ENCODE results near the gene SAPCD2.

SAPCD2 gene

DNA sequence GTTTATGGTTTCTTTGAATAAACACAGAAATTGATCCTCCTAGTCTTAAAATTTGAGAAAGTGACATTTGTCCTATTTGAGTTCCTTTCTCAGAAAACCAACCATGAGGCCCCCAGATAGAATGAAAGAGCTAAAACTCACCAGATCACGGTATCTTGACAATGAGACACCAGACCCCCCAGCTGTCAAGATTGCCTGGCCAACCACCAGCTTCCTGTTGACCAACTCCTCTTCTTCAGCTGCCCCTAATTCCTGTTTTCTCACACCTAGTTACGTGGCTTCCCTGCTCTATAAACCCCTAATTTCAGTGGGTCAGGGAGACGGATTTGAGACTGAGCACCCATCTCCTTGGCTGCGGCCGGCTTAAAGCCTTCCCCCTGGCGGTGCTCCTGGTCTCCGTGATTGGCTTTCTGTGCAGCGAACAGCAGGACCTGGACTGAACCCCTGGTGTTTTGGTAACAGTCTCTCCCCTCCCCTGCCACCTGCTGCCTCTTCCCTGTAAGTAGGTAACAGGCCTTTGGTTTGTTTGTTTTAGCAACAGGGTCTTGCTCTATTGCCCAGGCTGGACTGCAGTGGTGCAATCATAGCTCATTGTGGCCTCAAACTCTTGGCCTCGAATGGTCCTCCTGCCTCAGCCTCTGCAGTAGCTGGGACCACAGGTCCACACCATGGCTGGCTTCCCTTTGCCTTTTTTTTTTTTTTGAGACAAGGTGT is 11.7 kb downstream of the SAPCD2 start:
- Histone ChIP-seq H3K36me3 (ENCODE audit: control insufficient read depth, insufficient read depth, low read length) (no peaks in the 10 kb centered on the region), H3K27ac (ENCODE audit: low read depth, low read length) (no peak overlapping the region), H3K9ac (ENCODE audit: low read depth, low read length) (no peak overlapping the region), H3K27me3 (ENCODE audit: control insufficient read depth, insufficient read depth, low read length) (peaks cover 19% of the 10 kb centered on the region), H3K4me1 (ENCODE audit: control insufficient read depth, insufficient read depth, low read length) (no peaks in the 10 kb centered on the region; the same call in 1 of the 2 replicates), H3K4me3 (ENCODE audit: low read depth, low read length) (no peak overlapping the region), H3K9me3 (ENCODE audit: control insufficient read depth, insufficient read depth, low read length) (no peaks in the 10 kb centered on the region)

DNA sequence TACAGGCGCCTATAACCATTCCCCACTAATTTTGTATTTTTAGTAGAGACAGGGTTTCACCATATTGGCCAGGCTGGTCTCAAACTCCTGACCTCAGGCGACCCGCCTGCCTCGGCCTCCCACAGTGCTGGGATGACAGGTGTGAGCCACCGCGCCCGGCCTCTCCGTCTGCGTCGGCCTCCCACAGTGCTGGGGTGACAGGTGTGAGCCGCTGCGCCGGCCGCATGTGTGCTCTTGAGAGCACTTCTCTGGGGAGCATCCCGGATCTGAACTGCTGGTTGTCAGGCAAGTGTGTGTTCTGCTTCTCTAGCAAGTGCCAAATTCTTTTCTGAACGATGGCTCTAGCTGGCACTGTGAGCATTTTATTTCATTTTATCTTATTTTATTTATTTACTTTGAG is 12.8 kb downstream of the SAPCD2 start:
- no peak overlapping the region for H3K27ac ChIP-seq (ENCODE audit: low read depth, low read length)

DNA sequence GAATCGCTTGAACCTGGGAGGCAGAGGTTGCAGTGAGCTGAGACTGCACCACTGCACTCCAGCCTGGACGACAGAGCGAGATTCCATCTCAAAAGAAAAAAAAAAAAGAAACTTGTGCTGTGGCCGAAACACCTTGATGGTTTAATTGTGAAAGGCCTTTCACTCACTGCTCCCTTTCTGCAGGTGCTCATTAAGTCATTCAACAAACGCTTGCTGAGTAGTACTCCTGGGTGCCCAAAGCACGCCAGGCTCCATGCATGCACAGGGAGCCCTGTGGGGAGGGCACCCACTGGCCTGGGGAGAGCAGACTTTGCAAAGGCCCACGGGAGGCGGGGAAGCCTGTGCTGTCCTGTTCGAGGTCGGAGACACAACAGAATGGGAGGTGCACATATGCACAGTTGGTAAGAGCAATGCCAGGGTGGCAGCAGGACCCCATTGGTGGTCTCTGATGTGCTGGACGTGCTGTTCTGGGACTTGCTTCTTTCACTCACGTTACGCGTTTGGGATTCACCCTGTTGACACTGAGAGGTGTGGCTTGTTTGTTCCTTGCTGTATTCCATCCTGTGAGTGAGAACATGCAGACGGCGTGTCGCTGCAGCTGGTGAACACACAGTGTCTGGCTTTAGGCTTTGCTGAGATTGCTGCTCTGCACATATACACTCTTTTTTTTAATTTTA is 13.5 kb downstream of the SAPCD2 start:
- Histone ChIP-seq H3K27ac (ENCODE audit: low read depth, low read length) (no peak overlapping the region), H3K9me3 (ENCODE audit: control insufficient read depth, insufficient read depth, low read length) (no peaks in the 10 kb centered on the region), H3K9ac (ENCODE audit: low read depth, low read length) (no peak overlapping the region), H3K4me1 (ENCODE audit: control insufficient read depth, insufficient read depth, low read length) (peaks cover 3% of the 10 kb centered on the region), H3K27me3 (ENCODE audit: control insufficient read depth, insufficient read depth, low read length) (peaks cover 37% of the 10 kb centered on the region), H3K36me3 (ENCODE audit: control insufficient read depth, insufficient read depth, low read length) (no peaks in the 10 kb centered on the region), H3K4me3 (ENCODE audit: low read depth, low read length) (no peak overlapping the region)

More for the DNA sequence above, 12.8 kb downstream of the SAPCD2 start:
- H3K9ac ChIP-seq (ENCODE audit: low read depth, low read length): no peak overlapping the region
- H3K9me3 ChIP-seq (ENCODE audit: control insufficient read depth, insufficient read depth, low read length): no peaks in the 10 kb centered on the region
- peaks cover 31% of the 10 kb centered on the region for H3K27me3 ChIP-seq (ENCODE audit: control insufficient read depth, insufficient read depth, low read length)
- peaks cover 3% of the 10 kb centered on the region for H3K4me1 ChIP-seq (ENCODE audit: control insufficient read depth, insufficient read depth, low read length)
- H3K4me3 ChIP-seq (ENCODE audit: low read depth, low read length): no peak overlapping the region
- no peaks in the 10 kb centered on the region for H3K36me3 ChIP-seq (ENCODE audit: control insufficient read depth, insufficient read depth, low read length)

DNA sequence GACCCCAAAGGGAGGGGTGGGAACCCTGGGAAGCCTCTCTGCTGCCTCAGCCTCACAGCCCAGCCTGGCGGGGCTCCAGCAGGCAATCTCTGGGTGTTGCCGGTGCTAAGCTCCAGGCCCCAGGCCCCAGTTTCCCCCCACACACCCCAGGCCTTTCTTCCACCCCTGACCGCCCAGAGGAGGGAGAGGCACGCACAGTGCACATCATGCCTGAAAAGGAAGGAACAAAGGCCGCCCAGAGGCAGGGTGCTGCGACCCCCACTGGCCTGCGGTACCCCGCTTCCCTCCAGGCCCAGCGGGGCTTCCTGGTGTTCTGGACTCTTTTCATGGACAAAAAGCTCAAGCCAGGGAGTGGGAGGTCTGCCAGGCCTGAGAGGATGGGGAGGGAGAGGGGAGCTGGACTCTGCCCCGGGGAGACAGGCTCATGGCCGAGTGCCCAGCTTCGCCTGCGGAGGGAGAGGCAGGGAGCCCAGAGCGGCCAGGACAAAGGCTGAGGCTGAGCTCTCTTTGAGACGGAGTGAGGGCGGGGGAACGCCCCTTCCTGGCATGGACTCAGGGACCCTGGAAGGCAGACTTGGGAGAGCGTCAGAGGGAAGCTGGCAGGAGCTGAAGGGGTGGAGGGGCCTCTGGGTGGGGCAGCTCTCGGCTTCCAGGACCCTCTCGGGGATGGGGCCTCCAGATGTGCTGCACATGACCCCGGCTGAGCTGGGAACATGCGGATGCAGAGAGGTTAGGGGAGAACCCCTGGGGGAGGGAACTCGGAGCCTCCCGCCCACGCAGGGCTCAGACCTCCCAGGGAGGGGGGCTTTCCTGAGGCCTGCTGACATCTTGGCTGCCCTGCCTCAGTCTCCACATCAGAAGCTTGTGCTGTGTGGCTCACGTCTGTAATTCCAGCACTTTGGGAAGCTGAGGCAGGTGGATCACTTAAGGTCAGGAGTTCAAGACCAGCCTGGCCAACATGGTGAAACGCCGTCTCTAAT is 14.7 kb downstream of the SAPCD2 start:
- Histone ChIP-seq H3K4me1 (ENCODE audit: control insufficient read depth, insufficient read depth, low read length) (peaks cover 3% of the 10 kb centered on the region), H3K36me3 (ENCODE audit: control insufficient read depth, insufficient read depth, low read length) (no peaks in the 10 kb centered on the region), H3K9ac (ENCODE audit: low read depth, low read length) (no peak overlapping the region), H3K9me3 (ENCODE audit: control insufficient read depth, insufficient read depth, low read length) (no peaks in the 10 kb centered on the region), H3K27me3 (ENCODE audit: control insufficient read depth, insufficient read depth, low read length) (peaks cover 49% of the 10 kb centered on the region), H3K4me3 (ENCODE audit: low read depth, low read length) (no peak overlapping the region), H3K27ac (ENCODE audit: low read depth, low read length) (no peak overlapping the region)

DNA sequence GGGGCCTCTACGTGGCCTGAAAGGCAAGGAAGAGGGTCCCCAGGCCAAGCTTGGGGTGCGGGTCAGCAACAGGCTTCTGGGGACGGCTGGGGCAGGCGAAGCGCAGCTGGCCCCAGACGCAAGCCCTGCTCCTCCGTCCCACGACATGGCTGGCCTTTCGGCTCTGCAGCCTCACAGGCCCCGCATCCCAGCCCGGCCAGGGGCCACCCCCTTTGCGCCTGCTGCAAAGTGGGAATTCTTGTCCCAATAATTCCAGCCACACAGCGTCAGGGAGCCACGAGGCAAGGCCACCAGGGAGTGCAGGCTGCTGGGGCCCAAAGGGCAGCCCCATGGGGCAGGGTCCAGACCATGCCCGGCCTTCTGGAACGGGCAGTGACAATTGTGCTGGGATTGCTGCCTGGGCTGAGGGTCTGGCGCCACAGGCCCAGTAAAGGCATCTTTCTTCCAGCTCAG is 15.4 kb downstream of the SAPCD2 start:
- Histone ChIP-seq H3K27me3 (ENCODE audit: control insufficient read depth, insufficient read depth, low read length) (peaks cover 56% of the 10 kb centered on the region), H3K36me3 (ENCODE audit: control insufficient read depth, insufficient read depth, low read length) (no peaks in the 10 kb centered on the region), H3K4me1 (ENCODE audit: control insufficient read depth, insufficient read depth, low read length) (peaks cover 3% of the 10 kb centered on the region), H3K27ac (ENCODE audit: low read depth, low read length) (no peak overlapping the region), H3K9me3 (ENCODE audit: control insufficient read depth, insufficient read depth, low read length) (no peaks in the 10 kb centered on the region), H3K4me3 (ENCODE audit: low read depth, low read length) (no peak overlapping the region), H3K9ac (ENCODE audit: low read depth, low read length) (no peak overlapping the region)

DNA sequence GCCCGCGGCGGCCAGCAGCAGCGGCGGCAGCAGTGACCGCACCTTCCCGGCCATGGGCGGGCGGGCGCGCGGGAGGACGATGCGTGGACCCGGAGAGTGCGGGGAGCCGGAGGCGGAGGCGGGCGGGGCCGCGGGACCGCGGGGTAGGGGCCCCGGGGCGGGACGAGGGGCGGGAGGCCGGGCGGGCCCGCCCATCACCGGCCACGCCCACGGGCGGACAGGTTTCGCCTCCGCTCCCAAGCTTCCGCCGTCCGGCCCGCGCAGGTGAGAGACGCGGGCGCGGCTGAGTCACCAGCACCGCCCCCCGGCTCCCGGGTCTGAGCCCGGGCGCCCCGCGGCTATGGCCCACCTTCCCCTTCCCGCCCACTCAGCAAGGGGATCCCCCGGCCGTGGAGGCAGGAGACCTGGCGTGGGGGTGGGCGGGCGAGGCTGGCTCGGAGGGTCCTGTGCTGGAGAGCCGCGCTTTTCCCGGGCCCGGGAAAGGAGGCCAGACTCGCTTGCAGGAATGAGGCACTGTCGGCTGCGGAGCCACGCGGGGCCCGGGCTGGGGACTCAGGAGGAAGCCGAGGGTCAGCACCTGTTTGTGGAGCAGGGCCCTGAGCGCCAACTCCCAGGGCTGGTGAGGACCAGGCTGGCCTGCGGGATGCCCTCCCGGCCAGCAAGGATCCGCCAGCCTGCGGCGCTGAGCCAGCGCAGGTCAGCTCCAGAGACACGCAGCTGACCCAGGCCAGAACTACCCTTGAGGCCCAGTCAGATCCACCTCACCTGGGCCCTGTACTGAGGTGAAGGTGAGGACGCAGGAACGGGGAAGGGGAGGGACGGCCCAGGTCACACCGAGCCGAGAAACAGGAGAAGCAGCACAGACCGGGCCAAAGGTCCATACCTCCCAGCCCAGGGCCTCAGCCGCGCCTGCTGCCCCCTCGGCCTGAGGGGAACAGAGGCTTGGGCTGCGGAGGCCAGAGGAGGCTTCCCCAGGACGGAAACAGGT is 16.1 kb downstream of the SAPCD2 start, which contains the start of gene ENTPD2:
Gene ENTPD2 (minus strand): TSS at position 118 of the 988 bp plus-strand sequence. CDS start 64 bp downstream, at position 54.
- no peak within 1 kb of the TSS for H3K27ac ChIP-seq (ENCODE audit: low read depth, low read length)

DNA sequence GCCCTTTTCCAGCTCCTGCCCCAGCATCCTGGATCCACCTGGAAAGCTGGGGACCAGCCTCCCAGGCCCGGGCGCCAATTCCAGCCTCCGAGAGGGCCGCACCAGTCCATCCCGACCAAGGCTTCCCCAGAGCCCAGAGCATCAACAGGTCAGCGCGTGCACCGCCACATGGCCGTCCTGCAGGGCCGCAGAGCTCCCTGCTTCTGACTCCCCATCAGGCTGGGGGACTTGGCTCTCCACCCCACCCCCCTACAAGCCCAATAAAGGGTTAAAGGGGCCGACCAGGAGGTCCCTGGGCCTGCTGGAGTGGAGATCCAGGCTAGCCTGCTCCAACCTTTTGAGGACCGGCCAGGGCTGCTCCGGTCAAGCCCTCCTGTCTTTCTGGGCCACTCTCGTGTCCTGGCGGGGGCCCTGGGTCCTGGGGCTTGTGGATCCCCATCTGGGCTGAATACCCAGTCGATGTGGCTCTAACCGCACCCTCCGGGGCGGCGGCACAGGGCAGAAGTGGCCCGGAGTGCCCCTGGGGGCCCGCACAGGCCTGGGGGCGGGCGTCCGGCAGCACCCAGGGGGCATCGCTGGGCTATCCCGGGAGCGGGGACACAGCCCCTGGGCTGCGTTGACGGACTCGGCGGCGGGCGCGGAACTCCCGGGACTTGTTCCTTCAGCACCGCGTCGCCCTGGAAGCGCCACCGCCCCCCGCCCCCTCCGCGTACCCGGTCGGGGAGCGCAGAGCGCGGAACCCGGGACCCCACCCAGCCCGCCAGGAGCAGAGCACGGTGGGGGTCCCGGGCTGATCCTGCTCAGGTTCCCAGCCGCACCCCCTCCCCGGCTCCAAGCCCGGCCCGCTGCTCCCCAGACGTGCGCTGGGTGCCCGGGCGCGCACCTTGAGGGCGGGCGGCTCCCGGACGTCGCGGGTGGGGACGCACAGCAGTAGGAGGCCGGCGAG is 17.1 kb downstream of the SAPCD2 start:
- Histone ChIP-seq H3K27ac (ENCODE audit: low read depth, low read length) (no peak overlapping the region), H3K9ac (ENCODE audit: low read depth, low read length) (no peak overlapping the region), H3K27me3 (ENCODE audit: control insufficient read depth, insufficient read depth, low read length) (peaks cover 68% of the 10 kb centered on the region), H3K9me3 (ENCODE audit: control insufficient read depth, insufficient read depth, low read length) (no peaks in the 10 kb centered on the region), H3K4me3 (ENCODE audit: low read depth, low read length) (peak overlapping the region; percentile 55), H3K4me1 (ENCODE audit: control insufficient read depth, insufficient read depth, low read length) (peaks cover 3% of the 10 kb centered on the region), H3K36me3 (ENCODE audit: control insufficient read depth, insufficient read depth, low read length) (no peaks in the 10 kb centered on the region)

More for the DNA sequence above, 16.1 kb downstream of the SAPCD2 start, which contains the start of gene ENTPD2:
- peak within 1 kb of the TSS; percentile 55 for H3K4me3 ChIP-seq (ENCODE audit: low read depth, low read length)
- no peaks in the 10 kb centered on the region for H3K36me3 ChIP-seq (ENCODE audit: control insufficient read depth, insufficient read depth, low read length)
- no peaks in the 10 kb centered on the region for H3K9me3 ChIP-seq (ENCODE audit: control insufficient read depth, insufficient read depth, low read length)
- H3K9ac ChIP-seq (ENCODE audit: low read depth, low read length): no peak within 1 kb of the TSS
- peaks cover 63% of the 10 kb centered on the region for H3K27me3 ChIP-seq (ENCODE audit: control insufficient read depth, insufficient read depth, low read length)
- H3K4me1 ChIP-seq (ENCODE audit: control insufficient read depth, insufficient read depth, low read length): peaks cover 3% of the 10 kb centered on the region

DNA sequence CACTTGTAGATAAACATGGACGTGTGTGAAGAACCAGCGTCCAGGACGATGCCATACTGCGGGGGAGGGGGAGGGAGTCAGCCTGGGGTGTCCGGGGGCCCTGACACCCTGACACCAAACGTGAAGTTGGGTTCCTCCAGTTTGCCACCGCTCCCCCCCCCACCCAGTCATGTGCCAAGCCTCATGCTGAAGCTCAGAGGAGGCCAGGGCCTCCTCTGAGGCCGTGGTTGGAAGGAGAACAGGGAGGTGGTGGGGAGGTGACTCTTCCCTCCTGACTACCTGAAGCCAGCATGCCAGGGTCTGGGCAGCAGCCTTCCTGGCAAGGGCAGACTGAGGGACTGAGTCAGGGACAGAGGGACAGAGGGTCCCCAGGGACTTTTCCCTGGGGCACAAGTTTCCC is 18.1 kb downstream of the SAPCD2 start:
- Histone ChIP-seq H3K36me3 (ENCODE audit: control insufficient read depth, insufficient read depth, low read length) (no peaks in the 10 kb centered on the region), H3K27me3 (ENCODE audit: control insufficient read depth, insufficient read depth, low read length) (peaks cover 77% of the 10 kb centered on the region), H3K27ac (ENCODE audit: low read depth, low read length) (no peak overlapping the region), H3K9ac (ENCODE audit: low read depth, low read length) (no peak overlapping the region), H3K4me3 (ENCODE audit: low read depth, low read length) (no peak overlapping the region), H3K9me3 (ENCODE audit: control insufficient read depth, insufficient read depth, low read length) (no peaks in the 10 kb centered on the region), H3K4me1 (ENCODE audit: control insufficient read depth, insufficient read depth, low read length) (peaks cover 3% of the 10 kb centered on the region)

DNA sequence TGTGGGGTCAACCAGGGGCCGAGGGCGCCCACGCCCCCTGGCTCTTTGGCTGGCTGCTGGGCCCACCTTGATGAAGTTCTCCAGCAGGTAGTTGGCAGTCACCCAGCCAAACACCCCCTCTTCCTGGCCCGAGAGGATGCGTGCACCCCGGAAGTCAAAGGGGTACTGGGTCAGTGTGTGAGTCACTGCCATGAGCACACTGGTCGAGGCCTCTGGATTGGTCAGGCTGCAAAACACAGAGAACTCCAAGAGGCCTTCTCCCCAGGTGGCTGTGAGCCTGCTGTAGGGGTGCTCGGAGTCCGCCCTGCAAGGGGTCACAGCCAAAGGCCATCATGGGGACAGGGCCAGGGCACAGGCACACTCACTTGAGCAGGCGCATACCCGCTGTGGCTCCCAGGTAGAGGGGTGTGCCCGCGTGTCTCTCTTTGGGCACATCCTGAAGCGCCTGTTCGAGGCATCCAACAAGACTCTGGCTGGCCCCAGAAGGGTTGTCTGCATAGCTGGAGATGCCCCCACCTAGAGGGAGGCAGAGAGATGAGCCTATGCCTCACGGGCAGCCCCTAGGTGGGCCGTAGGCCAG is 19.1 kb downstream of the SAPCD2 start:
- Histone ChIP-seq H3K36me3 (ENCODE audit: control insufficient read depth, insufficient read depth, low read length) (no peaks in the 10 kb centered on the region), H3K9ac (ENCODE audit: low read depth, low read length) (no peak overlapping the region), H3K27me3 (ENCODE audit: control insufficient read depth, insufficient read depth, low read length) (peaks cover 84% of the 10 kb centered on the region), H3K9me3 (ENCODE audit: control insufficient read depth, insufficient read depth, low read length) (no peaks in the 10 kb centered on the region), H3K4me3 (ENCODE audit: low read depth, low read length) (no peak overlapping the region), H3K27ac (ENCODE audit: low read depth, low read length) (no peak overlapping the region), H3K4me1 (ENCODE audit: control insufficient read depth, insufficient read depth, low read length) (peaks cover 3% of the 10 kb centered on the region)
